ENCODE measurements around the gene TRIP13. TPM values are rescaled to one million over a fixed set of nuclear protein-coding genes. Genes with fewer than 3 reads are reported as not detected.
"Not testable (repeated sequence)": the region's sequence is repeated elsewhere in the genome, so short reads cannot be mapped to it uniquely, and the experiment has no call there.

Gene TRIP13
- total and polyA plus RNA-seq, 2 of the 4 experiments (the other 2 are of a cell fraction): 17.1 to 35.5 TPM

DNA sequence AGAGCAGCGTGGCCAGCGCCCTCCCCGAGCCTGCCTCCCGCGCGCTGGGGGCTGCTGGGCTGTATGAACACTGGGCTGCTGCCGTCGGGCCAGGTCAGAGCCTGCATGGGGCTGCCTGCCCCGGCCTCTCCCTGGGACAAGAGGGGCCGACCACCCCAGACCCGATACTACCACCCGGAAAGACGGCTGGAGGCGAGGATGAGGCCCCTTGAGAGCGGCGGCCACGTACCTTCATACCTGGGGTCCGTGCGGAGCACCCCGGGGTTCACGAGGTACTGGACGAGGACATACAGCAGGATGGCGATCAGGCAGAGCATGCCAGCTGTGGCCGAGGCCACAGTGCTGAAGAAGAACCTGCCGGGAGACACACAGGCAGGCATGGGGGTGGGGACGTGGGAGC, 49.3 kb upstream of the TRIP13 start:
- in situ Hi-C loops (cut with MboI; ENCODE audit: low sequenced_read_pairs); ATAC-seq (ENCODE audit: low read depth); H3K9me1 ChIP-seq (ENCODE audit: insufficient read depth, low read length); H3K4ac ChIP-seq (ENCODE audit: low read depth, low read length); H4K20me1 ChIP-seq (ENCODE audit: insufficient read depth, low read length); H4K91ac ChIP-seq (ENCODE audit: insufficient read depth, low read depth, low read length); H2AFZ ChIP-seq (replicated peaks; ENCODE audit: low read length, poor library complexity); H3K9ac ChIP-seq (ENCODE audit: low read depth, low read length); H2BK15ac ChIP-seq (ENCODE audit: low read depth, low read length); CTCF ChIA-PET; H2AK5ac ChIP-seq (ENCODE audit: low read depth, low read length); H3K79me1 ChIP-seq (ENCODE audit: low read depth in 1 of 2, low read length in 2 of 2); H3K14ac ChIP-seq (replicated peaks; ENCODE audit: low read depth, low read length); H3K4me1 ChIP-seq (ENCODE audit: control insufficient read depth, insufficient read depth, low read length); DNase-seq; H3K4me3 ChIP-seq (ENCODE audit: insufficient read depth, low read depth, low read length); H3K23ac ChIP-seq (ENCODE audit: low read depth, low read length); H2BK120ac ChIP-seq (ENCODE audit: low read depth, low read length); H3K56ac ChIP-seq (ENCODE audit: extremely low read depth, insufficient read depth, low read length); H3K4me2 ChIP-seq (ENCODE audit: low read depth, low read length); intact Hi-C loops (cut with micrococcal nuclease); POLR2A ChIA-PET (ENCODE audit: unreplicated experiment); H3K18ac ChIP-seq (ENCODE audit: low read depth, low read length); H3K36me3 ChIP-seq (ENCODE audit: control insufficient read depth, insufficient read depth, low read length); dilution Hi-C loops (cut with HindIII; ENCODE audit: low sequenced_read_pairs, unreplicated experiment); H2AK9ac ChIP-seq (replicated peaks; ENCODE audit: low read depth, low read length, poor library complexity); BruUV-seq (replicated peaks); H4K8ac ChIP-seq (ENCODE audit: low read depth in 2 of 2, low read length in 2 of 2); H3K27ac ChIP-seq (ENCODE audit: insufficient read depth, low read length); H3K9me3 ChIP-seq (ENCODE audit: control insufficient read depth, insufficient read depth, low read length); H3K27me3 ChIP-seq (ENCODE audit: control insufficient read depth, insufficient read depth, low read length); H2BK20ac ChIP-seq (ENCODE audit: low read depth, low read length); H4K5ac ChIP-seq (ENCODE audit: low read depth, low read length); H2BK5ac ChIP-seq (ENCODE audit: low read depth, low read length, poor library complexity, severe bottlenecking): not testable (repeated sequence)
- WGBS, 2 experiments (ENCODE audit: extremely low coverage in 2 of 2, insufficient read length in 1 of 2): no CpG with 5 or more reads among the region's 26 CpGs

GRCh38 chr5:843926-844325, 48.8 kb upstream of the TRIP13 start:
- H3K9me3 ChIP-seq (ENCODE audit: control insufficient read depth, insufficient read depth, low read length); H3K9me1 ChIP-seq (ENCODE audit: insufficient read depth, low read length); ATAC-seq (ENCODE audit: low read depth); H2AFZ ChIP-seq (replicated peaks; ENCODE audit: low read length, poor library complexity); H3K36me3 ChIP-seq (ENCODE audit: control insufficient read depth, insufficient read depth, low read length); H2AK5ac ChIP-seq (ENCODE audit: low read depth, low read length); intact Hi-C loops (cut with micrococcal nuclease); H4K91ac ChIP-seq (ENCODE audit: insufficient read depth, low read depth, low read length); H3K4ac ChIP-seq (ENCODE audit: low read depth, low read length); CTCF ChIA-PET; dilution Hi-C loops (cut with HindIII; ENCODE audit: low sequenced_read_pairs, unreplicated experiment); H3K23ac ChIP-seq (ENCODE audit: low read depth, low read length); H3K4me1 ChIP-seq (ENCODE audit: control insufficient read depth, insufficient read depth, low read length); H2AK9ac ChIP-seq (replicated peaks; ENCODE audit: low read depth, low read length, poor library complexity); H2BK5ac ChIP-seq (ENCODE audit: low read depth, low read length, poor library complexity, severe bottlenecking); H3K4me3 ChIP-seq (ENCODE audit: insufficient read depth, low read depth, low read length); DNase-seq; H3K56ac ChIP-seq (ENCODE audit: extremely low read depth, insufficient read depth, low read length); H3K14ac ChIP-seq (replicated peaks; ENCODE audit: low read depth, low read length); H2BK120ac ChIP-seq (ENCODE audit: low read depth, low read length); H3K18ac ChIP-seq (ENCODE audit: low read depth, low read length); in situ Hi-C loops (cut with MboI; ENCODE audit: low sequenced_read_pairs); H3K79me1 ChIP-seq (ENCODE audit: low read depth in 1 of 2, low read length in 2 of 2); H3K4me2 ChIP-seq (ENCODE audit: low read depth, low read length); H2BK15ac ChIP-seq (ENCODE audit: low read depth, low read length); H4K8ac ChIP-seq (ENCODE audit: low read depth in 2 of 2, low read length in 2 of 2); H3K27ac ChIP-seq (ENCODE audit: insufficient read depth, low read length); H3K27me3 ChIP-seq (ENCODE audit: control insufficient read depth, insufficient read depth, low read length); H4K5ac ChIP-seq (ENCODE audit: low read depth, low read length); H2BK20ac ChIP-seq (ENCODE audit: low read depth, low read length); BruUV-seq (replicated peaks); H4K20me1 ChIP-seq (ENCODE audit: insufficient read depth, low read length); H3K9ac ChIP-seq (ENCODE audit: low read depth, low read length); POLR2A ChIA-PET (ENCODE audit: unreplicated experiment): not testable (repeated sequence)
- WGBS, 2 experiments (ENCODE audit: extremely low coverage in 2 of 2, insufficient read length in 1 of 2): 80% methylated on average over 8 of the region's 22 CpGs; no CpG with 5 or more reads in 1 of the 2 experiments

Measured in IMR-90 (cell line).